Adrenal gland (tissue), 12 donors: ENCODE measurements around the gene FTSJ1. TPM values are rescaled to one million over a fixed set of nuclear protein-coding genes. Genes with fewer than 3 reads are reported as not detected.
A peak's percentile ranks its signal among the peaks of the same experiment; 100 is the strongest.

Experiments
- DNase-seq, 7 donors: peaks; one replicate each; pipeline ENCODE4 v3.0.0-alpha.2; 2019 to 2020
- H3K27ac ChIP-seq, 5 donors: fragments of 200-600 bp; sonication (generic) in 4 of 5; 1 replicate in 3 of 5; 2 replicates in 2 of 5; pipeline versions ENCODE4 v1.5.1 to v1.8.0; 2016 to 2020; ENCODE audit warnings: mild to moderate bottlenecking in 1 of 5
- H3K27me3 ChIP-seq: fragments of 200-600 bp; 2 replicates; pipeline ENCODE4 v1.8.0; 2021
- H3K36me3 ChIP-seq, 2 donors: fragments of 200-600 bp; replicated peaks in 1 of 2; 1 replicate in 1 of 2; 2 replicates in 1 of 2; pipeline versions ENCODE4 v1.5.1 to v1.8.0; 2018 to 2022
- H3K4me1 ChIP-seq, 2 donors: fragments of 200-600 bp; replicated peaks in 1 of 2; 1 replicate in 1 of 2; 2 replicates in 1 of 2; pipeline versions ENCODE4 v1.5.1 to v1.8.0; 2018 to 2021
- H3K4me3 ChIP-seq, 4 donors: fragments of 200-600 bp; sonication (generic) in 3 of 4; one replicate each; pipeline ENCODE4 v1.5.1; 2016 to 2018
- H3K9me3 ChIP-seq, 3 donors: fragments of 200-600 bp; sonication (generic) in 1 of 3; replicated peaks in 1 of 3; 1 replicate in 2 of 3; 2 replicates in 1 of 3; pipeline versions ENCODE4 v1.5.1 to v1.8.0; 2016 to 2021
- POLR2A ChIP-seq, 2 donors: fragments of 450-650 bp; IDR thresholded peaks; one replicate each; pipeline ENCODE4 v1.6.1; 2017; ENCODE audit warnings: antibody characterized with exemption in 2 of 2, mild to moderate bottlenecking in 2 of 2, moderate library complexity in 1 of 2
- WGBS, 4 donors: extraction: QIAGEN DNeasy Blood & Tissue Kit in 2 of 4; methylation state at CpG; one replicate each; pipeline versions ENCODE4 v1.1.5 to v1.1.7; 2013 to 2017; 5-methylcytosine and 5-hydroxymethylcytosine counted together
- intact Hi-C, 2 donors: fragments of 100-400 bp; cut with DNase I; formaldehyde crosslinking; loops; one replicate each; pipeline versions ENCODE4 v1.14.1 to v1.15.0; 2022 to 2023
- polyA plus RNA-seq, 3 donors: library from polyadenylated mRNA; stranded (reverse); fragments of 200-250 nt in 2 of 3; fragments of 350-450 nt in 1 of 3; fragmentation: Illumina TruSeq in 1 of 3; extraction: RNeasy Lipid Tissue Mini Kit (QIAGEN cat#74804) in 1 of 3; gene quantifications; one replicate each; pipeline ENCODE4 v1.2.3, GENCODE V29; 2013 to 2014
- total RNA-seq, 9 donors: library from RNA; depleted of rRNA in 4 of 9; stranded (reverse); fragments of >200 nt in 4 of 9; fragments of 120-200 nt in 1 of 9; fragmentation: NEBNext Ultra II Directional in 1 of 9; extraction: Animal tissue kit (Norgen Biotek cat#: 25700) in 1 of 9; gene quantifications; one replicate each; pipeline versions ENCODE4 v1.1.0 to v1.2.4, GENCODE V29; 2013 to 2023
- TF ChIP-seq, protein P1 (sequence below), 6 experiments: fragments of 450-650 bp in 4 of 6; fragments of 200-600 bp in 2 of 6; sonication (generic) in 1 of 6; IDR thresholded peaks; 1 replicate in 5 of 6; 2 replicates in 1 of 6; pipeline versions ENCODE4 v1.5.1 to v1.8.0; 2016 to 2021; ENCODE audit warnings: antibody characterized with exemption in 6 of 6, mild to moderate bottlenecking in 2 of 6, moderate library complexity in 1 of 6
- donor health status: healthy with polysubstance abuse.
- donor health status: Bipolar disorder and iron deficiency.
- donor health status: DM: yes; HTN: yes; CAD: no.
- donor health status: DM: no; HTN: no; CAD: no.
- donor health status: DM: no; HTN: no; CAD: no.
- donor health status: DM: yes; HTN: yes; CAD: no.

The FTSJ1 gene
- total and polyA plus RNA-seq, 12 donors, result 27.8 to 83.4 (median 42.6) TPM

DNA sequence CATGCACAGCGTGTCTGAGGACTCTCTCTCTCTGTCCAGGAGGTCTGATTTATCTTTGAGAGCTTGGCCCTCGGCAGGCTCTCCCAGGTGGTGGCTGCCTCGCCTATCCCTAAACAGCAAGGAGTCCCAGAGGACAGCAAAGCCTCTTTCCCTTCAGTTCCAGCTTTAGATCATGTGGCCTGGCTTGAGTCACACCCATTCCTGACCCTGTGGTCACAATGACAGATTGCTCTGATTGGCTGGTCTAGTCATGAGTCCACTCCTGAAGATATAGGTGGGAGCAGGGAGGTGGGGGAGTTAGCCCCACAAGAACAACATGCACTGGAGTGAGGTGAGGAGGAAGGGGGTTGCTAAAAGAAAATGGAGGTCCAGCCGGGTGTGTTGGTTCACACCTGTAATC lies 20.7 kb downstream of the FTSJ1 start:
- DNase-seq, result peak in 2 of 7 donors; percentile 15 to 40
- intact Hi-C loops, result loop anchor here in 1 of 2 donors (10.0 kb wide), 1 partner anchor 412 kb away; no protein-coding TSS in a partner anchor
- H3K4me1 ChIP-seq, result no peaks in the 10 kb centered on the region
- H3K27me3 ChIP-seq, result no peaks in the 10 kb centered on the region
- H3K36me3 ChIP-seq, result no peaks in the 10 kb centered on the region
- WGBS, 4 donors, result 72 to 89% (median 78%) methylated on average over 1 to 4 of the region's 4 CpGs
- H3K27ac ChIP-seq, result no peak overlapping the region
- H3K4me3 ChIP-seq, result no peak overlapping the region
- TF ChIP-seq POLR2A (IDR thresholded peaks at IDR 0.05), result no peak
- TF ChIP-seq, protein P1, sequence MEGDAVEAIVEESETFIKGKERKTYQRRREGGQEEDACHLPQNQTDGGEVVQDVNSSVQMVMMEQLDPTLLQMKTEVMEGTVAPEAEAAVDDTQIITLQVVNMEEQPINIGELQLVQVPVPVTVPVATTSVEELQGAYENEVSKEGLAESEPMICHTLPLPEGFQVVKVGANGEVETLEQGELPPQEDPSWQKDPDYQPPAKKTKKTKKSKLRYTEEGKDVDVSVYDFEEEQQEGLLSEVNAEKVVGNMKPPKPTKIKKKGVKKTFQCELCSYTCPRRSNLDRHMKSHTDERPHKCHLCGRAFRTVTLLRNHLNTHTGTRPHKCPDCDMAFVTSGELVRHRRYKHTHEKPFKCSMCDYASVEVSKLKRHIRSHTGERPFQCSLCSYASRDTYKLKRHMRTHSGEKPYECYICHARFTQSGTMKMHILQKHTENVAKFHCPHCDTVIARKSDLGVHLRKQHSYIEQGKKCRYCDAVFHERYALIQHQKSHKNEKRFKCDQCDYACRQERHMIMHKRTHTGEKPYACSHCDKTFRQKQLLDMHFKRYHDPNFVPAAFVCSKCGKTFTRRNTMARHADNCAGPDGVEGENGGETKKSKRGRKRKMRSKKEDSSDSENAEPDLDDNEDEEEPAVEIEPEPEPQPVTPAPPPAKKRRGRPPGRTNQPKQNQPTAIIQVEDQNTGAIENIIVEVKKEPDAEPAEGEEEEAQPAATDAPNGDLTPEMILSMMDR (IDR thresholded peaks at IDR 0.05), result no peak
- no peaks in the 10 kb centered on the region for H3K9me3 ChIP-seq

- 48 to 63% (median 56%) methylated on average over 2 to 5 of the region's 5 CpGs for WGBS, 4 donors
- Histone ChIP-seq H3K4me3 (no peak overlapping the region), H3K9me3 (no peaks in the 10 kb centered on the region), H3K27ac (peak overlapping the region in 3 of 5 donors; percentile 28 to 65 (median 30)), H3K36me3 (no peaks in the 10 kb centered on the region), H3K4me1 (no peaks in the 10 kb centered on the region), H3K27me3 (no peaks in the 10 kb centered on the region)
- intact Hi-C loops, result loop anchor here in 1 of 2 donors (10.0 kb wide), 1 partner anchor 413 kb away; no protein-coding TSS in a partner anchor
- DNase-seq, result no peak
- TF ChIP-seq, protein P1 (IDR thresholded peaks at IDR 0.05), result no peak
- no peak for TF ChIP-seq POLR2A (IDR thresholded peaks at IDR 0.05)
Observed at GRCh38 chrX:48497871-48498270, 21.9 kb downstream of the FTSJ1 start.

GRCh38 chrX:48498374-48498809 lies 22.4 kb downstream of the FTSJ1 start:
- Histone ChIP-seq H3K4me1 (no peaks in the 10 kb centered on the region), H3K9me3 (no peaks in the 10 kb centered on the region), H3K4me3 (no peak overlapping the region), H3K27me3 (no peaks in the 10 kb centered on the region), H3K27ac (peak overlapping the region in 2 of 5 donors; percentile 28 to 65), H3K36me3 (no peaks in the 10 kb centered on the region)
- peak; percentile 53 to 84 (median 69) for DNase-seq
- peak in 1 of 2 donors; percentile 49 for TF ChIP-seq POLR2A (IDR thresholded peaks at IDR 0.05)
- TF ChIP-seq, protein P1 (IDR thresholded peaks at IDR 0.05), result no peak
- 29 to 57% (median 50%) methylated on average over 6 of the region's 6 CpGs for WGBS, 4 donors
- intact Hi-C loops, result loop anchor here in 1 of 2 donors (10.0 kb wide), 1 partner anchor 414 kb away; no protein-coding TSS in a partner anchor

DNA sequence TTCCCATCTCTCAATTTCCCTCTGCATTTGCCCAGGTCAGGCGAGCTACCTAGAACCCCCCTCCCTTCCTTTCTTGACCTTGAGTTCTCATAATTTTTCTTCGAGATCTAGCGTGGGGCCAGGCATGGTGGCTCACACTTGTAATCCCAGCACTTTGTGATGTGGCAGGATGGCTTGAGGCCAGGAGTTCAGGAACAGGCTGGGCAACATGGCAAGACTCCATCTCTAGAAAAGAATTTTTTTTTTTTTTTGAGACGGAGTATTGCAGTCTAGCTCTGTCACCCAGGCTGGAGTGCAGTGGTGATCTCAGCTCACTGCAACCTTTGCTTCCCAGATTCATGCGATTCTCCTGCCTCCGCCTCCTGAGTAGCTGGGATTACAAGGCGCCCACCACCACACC lies 28.3 kb downstream of the FTSJ1 start:
- peak in 6 of 7 donors; percentile 40 to 69 (median 62) for DNase-seq
- intact Hi-C loops, result no loop called here
- 58 to 71% (median 66%) methylated on average over 7 of the region's 7 CpGs for WGBS, 4 donors
- Histone ChIP-seq H3K36me3 (no peaks in the 10 kb centered on the region), H3K9me3 (no peaks in the 10 kb centered on the region), H3K4me3 (no peak overlapping the region), H3K27ac (peak overlapping the region in 1 of 5 donors; percentile 49), H3K27me3 (no peaks in the 10 kb centered on the region), H3K4me1 (peaks cover 0 to 6% of the 10 kb centered on the region in 2 donors)
- TF ChIP-seq POLR2A (IDR thresholded peaks at IDR 0.05), result no peak
- TF ChIP-seq, protein P1 (IDR thresholded peaks at IDR 0.05), result no peak
